HCT116 (cell line): Measurements from ENCODE around the gene CHST1. TPM values are rescaled to one million over a fixed set of nuclear protein-coding genes. Genes with fewer than 3 reads are reported as not detected.

Experiments used
- ATAC-seq: fragments of 200-7000 bp; cut with Tn5 transposase; 2 replicates; pipeline ENCODE4 v1.9.1; 2020; ENCODE audit warnings: mild to moderate bottlenecking, moderate library complexity
- BruUV-seq: library from RNA; stranded (reverse); fragments of 400-500 nt; replicated peaks from 2 replicates; lab custom pipeline; 2021; lab: Mats Ljungman, UMichigan
- CTCF ChIA-PET: fragments of 300-600 bp; sonication (Branson Sonifier 250); formaldehyde crosslinking; loops from one replicate; lab custom pipeline; 2021; ENCODE audit warnings: antibody characterized with exemption; lab: Charles Lee
- POLR2A ChIA-PET: fragments of 300-600, 350-600 bp; sonication (Branson Sonifier 250); formaldehyde crosslinking; loops from one replicate; lab custom pipeline; 2021; ENCODE audit warnings: antibody characterized with exemption; lab: Charles Lee
- RAD21 ChIA-PET, 2 experiments: fragments of 300-600 bp; sonication (Branson Sonifier 250); formaldehyde crosslinking; loops; one replicate each; lab custom pipeline; 2023; ENCODE audit warnings: low total read pairs in 2 of 2; ENCODE audit not compliant: uncharacterized antibody in 2 of 2, unreplicated experiment in 2 of 2, low non-redundant PET in 1 of 2; lab: Charles Lee
- DNase-seq: peaks from one replicate; pipeline ENCODE4 v3.0.0-alpha.2; 2010; ENCODE audit warnings: low read depth, low spot score
- H2AFZ ChIP-seq: fragments of 200-600 bp; shearing (Covaris generic), sonication (generic); 2 replicates; pipeline ENCODE4 v1.6.1; 2017; ENCODE audit warnings: low read depth, mixed run types, mixed read lengths, antibody characterized with exemption, low read length; ENCODE audit not compliant: poor library complexity, severe bottlenecking
- H3K27ac ChIP-seq: 2 replicates; pipeline ENCODE4 v1.5.1; 2012; ENCODE audit warnings: low read depth, low read length
- H3K27me3 ChIP-seq: fragments of 200-600 bp; sonication (generic); 2 replicates; pipeline ENCODE4 v1.6.1; 2016; ENCODE audit warnings: mixed run types, low read length, mixed read lengths; ENCODE audit not compliant: insufficient read depth
- H3K36me3 ChIP-seq, 2 experiments: fragments of 200-500 bp in 1 of 2; fragments of 200-600 bp in 1 of 2; sonication (Bioruptor generic) in 1 of 2; sonication (generic) in 1 of 2; 2 replicates each; pipeline versions ENCODE4 v1.5.1 to v1.6.1; 2014 to 2016; ENCODE audit warnings: low read length in 2 of 2, inconsistent platforms in 1 of 2, mixed read lengths in 1 of 2, mixed run types in 1 of 2; ENCODE audit not compliant: insufficient read depth in 2 of 2, control insufficient read depth in 1 of 2
- H3K4me1 ChIP-seq, 2 experiments: fragments of 200-600 bp in 1 of 2; sonication (generic) in 1 of 2; 2 replicates each; pipeline versions ENCODE4 v1.5.1 to v1.6.1; 2012 to 2017; ENCODE audit warnings: low read length in 2 of 2, inconsistent platforms in 1 of 2, mild to moderate bottlenecking in 1 of 2, mixed read lengths in 1 of 2, mixed run types in 1 of 2, moderate library complexity in 1 of 2; ENCODE audit not compliant: insufficient read depth in 2 of 2, control insufficient read depth in 1 of 2
- H3K4me2 ChIP-seq: fragments of 200-600 bp; sonication (generic); 2 replicates; pipeline ENCODE4 v1.6.1; 2017; ENCODE audit warnings: mixed run types, low read length, mixed read lengths
- H3K4me3 ChIP-seq, 2 experiments: fragments of 200-600 bp in 1 of 2; sonication (generic) in 1 of 2; replicated peaks in 1 of 2; 2 replicates each; pipeline ENCODE4 v1.5.1; 2011 to 2016; ENCODE audit warnings: low read length in 2 of 2, control low read depth in 1 of 2, low read depth in 1 of 2, mild to moderate bottlenecking in 1 of 2, mixed read lengths in 1 of 2, mixed run types in 1 of 2
- H3K79me2 ChIP-seq: fragments of 200-600 bp; sonication (generic); 2 replicates; pipeline ENCODE4 v1.6.1; 2017; ENCODE audit warnings: mild to moderate bottlenecking, mixed run types, low read length, moderate library complexity, mixed read lengths; ENCODE audit not compliant: insufficient read depth
- H3K9ac ChIP-seq: fragments of 200-600 bp; sonication (generic); 2 replicates; pipeline ENCODE4 v1.6.1; 2016; ENCODE audit warnings: low read length, mixed read lengths
- H3K9me2 ChIP-seq: fragments of 200-600 bp; sonication (generic), shearing (Covaris generic); 2 replicates; pipeline ENCODE4 v1.6.1; 2017; ENCODE audit warnings: mixed run types, mild to moderate bottlenecking, moderate library complexity; ENCODE audit not compliant: insufficient read depth
- H3K9me3 ChIP-seq, 2 experiments: fragments of 200-500 bp in 1 of 2; fragments of 200-600 bp in 1 of 2; sonication (Bioruptor generic) in 1 of 2; sonication (generic) in 1 of 2; 2 replicates each; pipeline ENCODE4 v1.6.1; 2014 to 2017; ENCODE audit warnings: low read length in 2 of 2, mixed read lengths in 2 of 2, inconsistent platforms in 1 of 2, low read depth in 1 of 2, mild to moderate bottlenecking in 1 of 2, mixed run types in 1 of 2, moderate library complexity in 1 of 2; ENCODE audit not compliant: control insufficient read depth in 1 of 2, insufficient read depth in 1 of 2
- H4K20me1 ChIP-seq: fragments of 200-600 bp; sonication (generic), shearing (Covaris generic); 2 replicates; pipeline ENCODE4 v1.6.1; 2017; ENCODE audit warnings: mixed run types, mild to moderate bottlenecking, moderate library complexity; ENCODE audit not compliant: insufficient read depth
- CBX3 ChIP-seq: IDR thresholded peaks from 2 replicates; pipeline ENCODE4 v1.6.1; 2012; ENCODE audit warnings: low read depth
- CEBPB ChIP-seq: IDR thresholded peaks from 2 replicates; pipeline ENCODE4 v1.6.1; 2012; ENCODE audit warnings: low read depth
- EGR1 ChIP-seq: IDR thresholded peaks from 2 replicates; pipeline ENCODE4 v1.6.1; 2012; ENCODE audit warnings: low read depth
- ELF1 ChIP-seq: IDR thresholded peaks from 2 replicates; pipeline ENCODE4 v1.6.1; 2012; ENCODE audit warnings: low read depth, borderline replicate concordance
- FOSL1 ChIP-seq: IDR thresholded peaks from 2 replicates; pipeline ENCODE4 v1.6.1; 2012; ENCODE audit warnings: low read depth
- JUND ChIP-seq: IDR thresholded peaks from 2 replicates; pipeline ENCODE4 v1.6.1; 2012
- POLR2AphosphoS5 ChIP-seq: IDR thresholded peaks from 2 replicates; pipeline ENCODE4 v1.6.1; 2011; ENCODE audit warnings: mild to moderate bottlenecking, low read depth, low read length, moderate library complexity
- RAD21 ChIP-seq: IDR thresholded peaks from 2 replicates; pipeline ENCODE4 v1.6.1; 2012; ENCODE audit warnings: low read depth, mild to moderate bottlenecking
- SP1 ChIP-seq: IDR thresholded peaks from 2 replicates; pipeline ENCODE4 v1.6.1; 2012; ENCODE audit warnings: low read depth
- SRF ChIP-seq: IDR thresholded peaks from 2 replicates; pipeline ENCODE4 v1.6.1; 2012; ENCODE audit warnings: low read depth
- TCF7L2 ChIP-seq: IDR thresholded peaks from 2 replicates; pipeline ENCODE4 v1.7.0; 2011; ENCODE audit warnings: borderline replicate concordance, inconsistent platforms; ENCODE audit not compliant: insufficient read depth, insufficient read length; ENCODE audit errors: extremely low read depth
- YY1 ChIP-seq: IDR thresholded peaks from 2 replicates; pipeline ENCODE4 v1.6.1; 2011; ENCODE audit warnings: low read length, low read depth, moderate library complexity, mild to moderate bottlenecking; ENCODE audit not compliant: insufficient replicate concordance; ENCODE audit errors: extremely low read depth
- ZFX ChIP-seq: fragments of 450-650 bp; IDR thresholded peaks from 2 replicates; pipeline ENCODE4 v1.6.1; 2017
- ZNF274 ChIP-seq: fragments of 200-500 bp; sonication (Bioruptor generic); IDR thresholded peaks from 2 replicates; pipeline ENCODE4 v1.6.1; 2014; ENCODE audit warnings: mild to moderate bottlenecking, low read depth, low read length, inconsistent platforms
- intact Hi-C: fragments of 100-400 bp; cut with micrococcal nuclease; formaldehyde crosslinking; loops from 2 replicates; pipeline ENCODE4 v1.10.0; 2022
- total RNA-seq: library from RNA; stranded (reverse); gene quantifications from one replicate; pipeline ENCODE4 v1.2.1, GENCODE V29; 2021; ENCODE audit not compliant: unreplicated experiment
- TF ChIP-seq, protein P1 (sequence below): IDR thresholded peaks from 2 replicates; pipeline ENCODE4 v1.6.1; 2012; ENCODE audit warnings: low read depth
- TF ChIP-seq, protein P2 (sequence below): IDR thresholded peaks from 2 replicates; pipeline ENCODE4 v1.6.1; 2012
- TF ChIP-seq, protein P3 (sequence below), 3 experiments: fragments of 200-600 bp in 1 of 3; sonication (generic) in 1 of 3; IDR thresholded peaks in 2 of 3; conservative IDR thresholded peaks in 1 of 3; 2 replicates each; pipeline ENCODE4 v1.5.1; 2012 to 2017; ENCODE audit warnings: low read depth in 2 of 3, low read length in 2 of 3, antibody characterized with exemption in 1 of 3, borderline replicate concordance in 1 of 3, control low read depth in 1 of 3, mild to moderate bottlenecking in 1 of 3, mixed read lengths in 1 of 3, mixed run types in 1 of 3, moderate library complexity in 1 of 3; ENCODE audit not compliant: insufficient read depth in 1 of 3
- TF ChIP-seq, protein P4 (sequence below): IDR thresholded peaks from 2 replicates; pipeline ENCODE4 v1.6.1; 2012
- TF ChIP-seq, protein P5 (sequence below): IDR thresholded peaks from 2 replicates; pipeline ENCODE4 v1.6.1; 2011; ENCODE audit warnings: mild to moderate bottlenecking, low read length, moderate library complexity; ENCODE audit not compliant: insufficient replicate concordance; ENCODE audit errors: extremely low read depth

CHST1 gene
- total RNA-seq, 1 experiment from 2014 or later = 0.69 TPM

DNA sequence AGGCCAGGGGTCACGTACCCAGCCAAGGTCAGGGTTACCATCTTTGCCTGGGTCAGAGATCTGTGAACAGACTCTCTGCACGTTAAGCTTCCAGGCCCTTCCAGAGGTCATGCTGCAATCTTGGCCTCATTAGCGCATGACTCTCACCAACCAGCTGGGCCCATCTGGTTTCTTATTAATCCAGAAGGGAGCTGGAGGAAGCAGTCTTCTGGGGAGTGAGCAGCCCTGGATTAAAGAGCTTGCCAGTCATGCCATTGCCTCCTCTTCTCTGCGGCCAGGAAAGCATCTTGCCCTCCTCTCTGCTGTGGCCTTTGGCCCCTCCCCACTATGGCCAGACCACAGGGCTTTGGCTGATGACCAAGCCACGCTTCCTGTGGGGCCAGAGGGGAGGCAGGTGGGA lies 57.4 kb downstream of the CHST1 start:
- POLR2A ChIA-PET = no interaction called here
- no peak overlapping the region for H3K9ac ChIP-seq
- no peaks in the 10 kb centered on the region for H3K36me3 ChIP-seq
- H3K4me3 ChIP-seq = no peak overlapping the region
- H2AFZ ChIP-seq = no peak overlapping the region
- H3K27me3 ChIP-seq = peaks cover 45% of the 10 kb centered on the region
- H3K79me2 ChIP-seq = no peaks in the 10 kb centered on the region
- no peaks in the 10 kb centered on the region for H3K4me1 ChIP-seq
- H3K27ac ChIP-seq = no peak overlapping the region
- TF ChIP-seq, protein P1, sequence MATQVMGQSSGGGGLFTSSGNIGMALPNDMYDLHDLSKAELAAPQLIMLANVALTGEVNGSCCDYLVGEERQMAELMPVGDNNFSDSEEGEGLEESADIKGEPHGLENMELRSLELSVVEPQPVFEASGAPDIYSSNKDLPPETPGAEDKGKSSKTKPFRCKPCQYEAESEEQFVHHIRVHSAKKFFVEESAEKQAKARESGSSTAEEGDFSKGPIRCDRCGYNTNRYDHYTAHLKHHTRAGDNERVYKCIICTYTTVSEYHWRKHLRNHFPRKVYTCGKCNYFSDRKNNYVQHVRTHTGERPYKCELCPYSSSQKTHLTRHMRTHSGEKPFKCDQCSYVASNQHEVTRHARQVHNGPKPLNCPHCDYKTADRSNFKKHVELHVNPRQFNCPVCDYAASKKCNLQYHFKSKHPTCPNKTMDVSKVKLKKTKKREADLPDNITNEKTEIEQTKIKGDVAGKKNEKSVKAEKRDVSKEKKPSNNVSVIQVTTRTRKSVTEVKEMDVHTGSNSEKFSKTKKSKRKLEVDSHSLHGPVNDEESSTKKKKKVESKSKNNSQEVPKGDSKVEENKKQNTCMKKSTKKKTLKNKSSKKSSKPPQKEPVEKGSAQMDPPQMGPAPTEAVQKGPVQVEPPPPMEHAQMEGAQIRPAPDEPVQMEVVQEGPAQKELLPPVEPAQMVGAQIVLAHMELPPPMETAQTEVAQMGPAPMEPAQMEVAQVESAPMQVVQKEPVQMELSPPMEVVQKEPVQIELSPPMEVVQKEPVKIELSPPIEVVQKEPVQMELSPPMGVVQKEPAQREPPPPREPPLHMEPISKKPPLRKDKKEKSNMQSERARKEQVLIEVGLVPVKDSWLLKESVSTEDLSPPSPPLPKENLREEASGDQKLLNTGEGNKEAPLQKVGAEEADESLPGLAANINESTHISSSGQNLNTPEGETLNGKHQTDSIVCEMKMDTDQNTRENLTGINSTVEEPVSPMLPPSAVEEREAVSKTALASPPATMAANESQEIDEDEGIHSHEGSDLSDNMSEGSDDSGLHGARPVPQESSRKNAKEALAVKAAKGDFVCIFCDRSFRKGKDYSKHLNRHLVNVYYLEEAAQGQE = no peak
- no peak for TF ChIP-seq RAD21
- TF ChIP-seq, protein P2, sequence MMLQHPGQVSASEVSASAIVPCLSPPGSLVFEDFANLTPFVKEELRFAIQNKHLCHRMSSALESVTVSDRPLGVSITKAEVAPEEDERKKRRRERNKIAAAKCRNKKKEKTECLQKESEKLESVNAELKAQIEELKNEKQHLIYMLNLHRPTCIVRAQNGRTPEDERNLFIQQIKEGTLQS = no peak
- no peak for TF ChIP-seq POLR2AphosphoS5
- TF ChIP-seq FOSL1 = no peak
- TF ChIP-seq ZNF274 = no peak
- TF ChIP-seq CEBPB = no peak
- no peak for TF ChIP-seq JUND
- TF ChIP-seq EGR1 = no peak
- no peak for TF ChIP-seq ELF1
- no peak for TF ChIP-seq SRF
- no peak for TF ChIP-seq SP1
- TF ChIP-seq, protein P3, sequence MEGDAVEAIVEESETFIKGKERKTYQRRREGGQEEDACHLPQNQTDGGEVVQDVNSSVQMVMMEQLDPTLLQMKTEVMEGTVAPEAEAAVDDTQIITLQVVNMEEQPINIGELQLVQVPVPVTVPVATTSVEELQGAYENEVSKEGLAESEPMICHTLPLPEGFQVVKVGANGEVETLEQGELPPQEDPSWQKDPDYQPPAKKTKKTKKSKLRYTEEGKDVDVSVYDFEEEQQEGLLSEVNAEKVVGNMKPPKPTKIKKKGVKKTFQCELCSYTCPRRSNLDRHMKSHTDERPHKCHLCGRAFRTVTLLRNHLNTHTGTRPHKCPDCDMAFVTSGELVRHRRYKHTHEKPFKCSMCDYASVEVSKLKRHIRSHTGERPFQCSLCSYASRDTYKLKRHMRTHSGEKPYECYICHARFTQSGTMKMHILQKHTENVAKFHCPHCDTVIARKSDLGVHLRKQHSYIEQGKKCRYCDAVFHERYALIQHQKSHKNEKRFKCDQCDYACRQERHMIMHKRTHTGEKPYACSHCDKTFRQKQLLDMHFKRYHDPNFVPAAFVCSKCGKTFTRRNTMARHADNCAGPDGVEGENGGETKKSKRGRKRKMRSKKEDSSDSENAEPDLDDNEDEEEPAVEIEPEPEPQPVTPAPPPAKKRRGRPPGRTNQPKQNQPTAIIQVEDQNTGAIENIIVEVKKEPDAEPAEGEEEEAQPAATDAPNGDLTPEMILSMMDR (IDR thresholded peaks at IDR 0.05 in 2 of 3, conservative IDR thresholded peaks at IDR 0.05 in 1 of 3; ENCODE audit: borderline replicate concordance in 1 of 3, insufficient read depth in 1 of 3, low read depth in 2 of 3, low read length in 2 of 3) = no peak
- TF ChIP-seq TCF7L2 = no peak
- no peak for TF ChIP-seq CBX3
- no peak for TF ChIP-seq ZFX
- TF ChIP-seq, protein P4, sequence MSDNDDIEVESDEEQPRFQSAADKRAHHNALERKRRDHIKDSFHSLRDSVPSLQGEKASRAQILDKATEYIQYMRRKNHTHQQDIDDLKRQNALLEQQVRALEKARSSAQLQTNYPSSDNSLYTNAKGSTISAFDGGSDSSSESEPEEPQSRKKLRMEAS = no peak
- TF ChIP-seq, protein P5, sequence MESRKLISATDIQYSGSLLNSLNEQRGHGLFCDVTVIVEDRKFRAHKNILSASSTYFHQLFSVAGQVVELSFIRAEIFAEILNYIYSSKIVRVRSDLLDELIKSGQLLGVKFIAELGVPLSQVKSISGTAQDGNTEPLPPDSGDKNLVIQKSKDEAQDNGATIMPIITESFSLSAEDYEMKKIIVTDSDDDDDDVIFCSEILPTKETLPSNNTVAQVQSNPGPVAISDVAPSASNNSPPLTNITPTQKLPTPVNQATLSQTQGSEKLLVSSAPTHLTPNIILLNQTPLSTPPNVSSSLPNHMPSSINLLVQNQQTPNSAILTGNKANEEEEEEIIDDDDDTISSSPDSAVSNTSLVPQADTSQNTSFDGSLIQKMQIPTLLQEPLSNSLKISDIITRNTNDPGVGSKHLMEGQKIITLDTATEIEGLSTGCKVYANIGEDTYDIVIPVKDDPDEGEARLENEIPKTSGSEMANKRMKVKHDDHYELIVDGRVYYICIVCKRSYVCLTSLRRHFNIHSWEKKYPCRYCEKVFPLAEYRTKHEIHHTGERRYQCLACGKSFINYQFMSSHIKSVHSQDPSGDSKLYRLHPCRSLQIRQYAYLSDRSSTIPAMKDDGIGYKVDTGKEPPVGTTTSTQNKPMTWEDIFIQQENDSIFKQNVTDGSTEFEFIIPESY = no peak
- no peak for TF ChIP-seq YY1
- no peaks in the 10 kb centered on the region for H3K9me3 ChIP-seq
- intact Hi-C loops = no loop called here
- BruUV-seq = no TSS peak
- CTCF ChIA-PET = no interaction called here
- H3K9me2 ChIP-seq = no peaks in the 10 kb centered on the region
- DNase-seq (no peak), ATAC-seq (no peak)
- H4K20me1 ChIP-seq = no peaks in the 10 kb centered on the region
- RAD21 ChIA-PET = no interaction called here
- H3K4me2 ChIP-seq = no peak overlapping the region
